Measurements from ENCODE around the gene WNT7B.

DNA sequence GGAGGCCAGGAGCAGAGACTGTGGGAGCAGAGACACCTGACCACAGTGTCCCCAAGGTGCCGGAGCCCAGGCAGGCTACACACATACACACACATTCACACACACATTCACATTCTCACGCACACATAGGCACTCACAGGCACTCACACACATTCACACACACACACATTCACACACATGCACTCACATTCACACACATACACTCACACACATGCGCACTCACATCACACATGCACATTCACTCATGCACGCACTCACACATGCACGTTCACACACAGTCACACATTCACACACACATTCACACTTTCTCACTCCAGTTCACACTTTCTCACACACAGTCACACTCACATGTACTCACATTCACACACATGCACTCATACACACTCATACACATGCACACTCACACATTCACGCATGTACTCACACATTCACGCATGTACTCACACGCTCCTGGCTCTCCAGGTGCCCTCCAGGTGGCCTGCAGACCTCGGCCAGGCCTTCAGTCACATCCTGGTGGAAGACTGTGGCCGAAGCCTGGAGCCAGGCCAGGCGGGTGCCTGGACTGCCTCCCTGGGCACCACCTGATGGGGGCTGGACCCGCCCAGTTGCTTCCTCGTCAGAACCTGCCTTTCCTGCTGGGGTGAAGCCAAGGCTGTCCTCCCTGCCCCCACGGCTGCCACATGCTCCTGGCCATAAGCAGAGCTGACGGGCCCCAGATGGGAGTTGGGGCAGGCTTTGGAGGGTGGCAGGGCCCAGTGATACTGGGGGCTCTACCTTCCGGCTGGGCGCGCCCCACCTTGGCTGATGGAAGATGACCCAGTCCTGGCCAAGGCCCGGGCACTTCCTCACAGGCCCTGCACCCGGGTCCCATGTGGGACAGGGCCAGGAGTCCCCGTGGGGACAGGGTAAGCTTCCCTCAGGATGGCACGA, 89.5 kb downstream of the WNT7B start:
- TF ChIP-seq, protein P1, sequence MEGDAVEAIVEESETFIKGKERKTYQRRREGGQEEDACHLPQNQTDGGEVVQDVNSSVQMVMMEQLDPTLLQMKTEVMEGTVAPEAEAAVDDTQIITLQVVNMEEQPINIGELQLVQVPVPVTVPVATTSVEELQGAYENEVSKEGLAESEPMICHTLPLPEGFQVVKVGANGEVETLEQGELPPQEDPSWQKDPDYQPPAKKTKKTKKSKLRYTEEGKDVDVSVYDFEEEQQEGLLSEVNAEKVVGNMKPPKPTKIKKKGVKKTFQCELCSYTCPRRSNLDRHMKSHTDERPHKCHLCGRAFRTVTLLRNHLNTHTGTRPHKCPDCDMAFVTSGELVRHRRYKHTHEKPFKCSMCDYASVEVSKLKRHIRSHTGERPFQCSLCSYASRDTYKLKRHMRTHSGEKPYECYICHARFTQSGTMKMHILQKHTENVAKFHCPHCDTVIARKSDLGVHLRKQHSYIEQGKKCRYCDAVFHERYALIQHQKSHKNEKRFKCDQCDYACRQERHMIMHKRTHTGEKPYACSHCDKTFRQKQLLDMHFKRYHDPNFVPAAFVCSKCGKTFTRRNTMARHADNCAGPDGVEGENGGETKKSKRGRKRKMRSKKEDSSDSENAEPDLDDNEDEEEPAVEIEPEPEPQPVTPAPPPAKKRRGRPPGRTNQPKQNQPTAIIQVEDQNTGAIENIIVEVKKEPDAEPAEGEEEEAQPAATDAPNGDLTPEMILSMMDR (conservative IDR thresholded peaks at IDR 0.05; ENCODE audit: low read depth, low read length), result no peak
- no peak for TF ChIP-seq EZH2 (IDR thresholded peaks at IDR 0.05; ENCODE audit: borderline replicate concordance, low read depth, low read length, poor library complexity, severe bottlenecking)
